SK-N-SH (cell line): Measurements from ENCODE around the gene LEO1. TPM values are rescaled to one million over a fixed set of nuclear protein-coding genes. Genes with fewer than 3 reads are reported as not detected.

Source experiments
- CTCF ChIA-PET: fragments of 300-600, 350-600 bp; formaldehyde crosslinking; extraction: SDS; loops from one replicate; lab custom pipeline; 2021; lab: Yijun Ruan, JAX
- POLR2A ChIA-PET: fragments of 350-600 bp; sonication (Branson Sonifier 250); formaldehyde crosslinking; extraction: SDS; loops from one replicate; lab custom pipeline; 2020; ENCODE audit warnings: antibody characterized with exemption, inconsistent platforms; lab: Yijun Ruan, JAX
- DNase-seq: peaks from one replicate; pipeline ENCODE4 v3.0.0; 2012
- H2AFZ ChIP-seq: fragments of 200-600 bp; sonication (generic); 2 replicates; pipeline ENCODE4 v1.8.1; 2016; ENCODE audit warnings: antibody characterized with exemption, mild to moderate bottlenecking, low read depth
- H3F3A ChIP-seq: fragments of 200-600 bp; sonication (generic); replicated peaks from 2 replicates; pipeline ENCODE3; 2016; ENCODE audit warnings: antibody characterized with exemption, mild to moderate bottlenecking; ENCODE audit not compliant: insufficient read depth
- H3K27ac ChIP-seq, 2 experiments: fragments of 200-500 bp in 1 of 2; fragments of 200-600 bp in 1 of 2; sonication (Bioruptor generic) in 1 of 2; sonication (generic), shearing (Covaris generic) in 1 of 2; 2 replicates each; pipeline versions ENCODE4 v1.5.1 to v1.6.1; 2014 to 2016; ENCODE audit warnings: low read depth in 2 of 2, inconsistent platforms in 1 of 2, low read length in 1 of 2, mild to moderate bottlenecking in 1 of 2, mixed read lengths in 1 of 2
- H3K27me3 ChIP-seq: fragments of 200-600 bp; sonication (generic), shearing (Covaris generic); 2 replicates; pipeline ENCODE4 v1.6.1; 2016; ENCODE audit warnings: mixed run types; ENCODE audit not compliant: insufficient read depth
- H3K36me3 ChIP-seq, 2 experiments: fragments of 200-500 bp in 1 of 2; fragments of 200-600 bp in 1 of 2; sonication (Bioruptor generic) in 1 of 2; sonication (generic) in 1 of 2; replicated peaks in 1 of 2; 2 replicates each; pipeline versions ENCODE3 to v1.5.1; 2014 to 2016; ENCODE audit warnings: low read length in 1 of 2, mild to moderate bottlenecking in 1 of 2; ENCODE audit not compliant: insufficient read depth in 2 of 2, control insufficient read depth in 1 of 2
- H3K4me1 ChIP-seq, 2 experiments: fragments of 200-500 bp in 1 of 2; fragments of 200-600 bp in 1 of 2; sonication (Bioruptor generic) in 1 of 2; sonication (generic), shearing (Covaris generic) in 1 of 2; 2 replicates each; pipeline versions ENCODE4 v1.5.1 to v1.6.1; 2014 to 2016; ENCODE audit warnings: low read depth in 1 of 2, low read length in 1 of 2, mixed run types in 1 of 2; ENCODE audit not compliant: insufficient read depth in 2 of 2, control insufficient read depth in 1 of 2
- H3K4me2 ChIP-seq: fragments of 200-600 bp; sonication (generic), shearing (Covaris generic); 2 replicates; pipeline ENCODE4 v1.6.1; 2017; ENCODE audit warnings: mixed run types
- H3K4me3 ChIP-seq, 2 experiments: fragments of 200-500 bp in 1 of 2; fragments of 200-600 bp in 1 of 2; sonication (Bioruptor generic) in 1 of 2; sonication (generic), shearing (Covaris generic) in 1 of 2; 2 replicates each; pipeline versions ENCODE4 v1.5.1 to v1.8.1; 2014 to 2016; ENCODE audit warnings: low read depth in 2 of 2, inconsistent platforms in 1 of 2, low read length in 1 of 2, mild to moderate bottlenecking in 1 of 2, mixed read lengths in 1 of 2, moderate library complexity in 1 of 2
- H3K79me2 ChIP-seq: fragments of 200-600 bp; sonication (generic); 2 replicates; pipeline ENCODE4 v1.8.1; 2017; ENCODE audit warnings: mild to moderate bottlenecking; ENCODE audit not compliant: insufficient read depth
- H3K9ac ChIP-seq: fragments of 200-600 bp; sonication (generic); 2 replicates; pipeline ENCODE4 v1.6.1; 2017; ENCODE audit warnings: mixed run types
- H3K9me2 ChIP-seq: fragments of 200-600 bp; sonication (generic); 2 replicates; pipeline ENCODE4 v1.6.1; 2017; ENCODE audit warnings: mixed run types
- H3K9me3 ChIP-seq: fragments of 200-600 bp; sonication (generic); 2 replicates; pipeline ENCODE4 v1.6.1; 2017; ENCODE audit warnings: mixed run types, mild to moderate bottlenecking, moderate library complexity
- H4K20me1 ChIP-seq: fragments of 200-600 bp; sonication (generic); 2 replicates; pipeline ENCODE4 v1.6.1; 2017; ENCODE audit warnings: mild to moderate bottlenecking, mixed run types; ENCODE audit not compliant: insufficient read depth
- CHD2 ChIP-seq: fragments of 150-350 bp; IDR thresholded peaks from 2 replicates; pipeline ENCODE4 v1.6.1; 2018; ENCODE audit warnings: low read length; ENCODE audit not compliant: partially characterized antibody
- CTCF ChIP-seq: fragments of 200-600 bp; sonication (generic); IDR thresholded peaks from 2 replicates; pipeline ENCODE4 v1.6.1; 2017; ENCODE audit warnings: antibody characterized with exemption, mild to moderate bottlenecking, moderate library complexity
- ELF1 ChIP-seq: IDR thresholded peaks from 2 replicates; pipeline ENCODE4 v1.4.0; 2012
- EP300 ChIP-seq, 2 experiments: IDR thresholded peaks; 2 replicates each; pipeline versions ENCODE4 v1.4.0 to v1.6.1; 2012; ENCODE audit warnings: borderline replicate concordance in 1 of 2, low read depth in 1 of 2, low read length in 1 of 2
- FOSL2 ChIP-seq: IDR thresholded peaks from 2 replicates; pipeline ENCODE4 v1.4.0; 2012; ENCODE audit warnings: low read depth, mild to moderate bottlenecking, moderate library complexity, borderline replicate concordance
- FOXJ3 ChIP-seq: sonication (generic); formaldehyde crosslinking; IDR thresholded peaks from 2 replicates; pipeline ENCODE4 v1.5.1; 2020; ENCODE audit warnings: mild to moderate bottlenecking, missing genetic modification reagents
- FOXM1 ChIP-seq: IDR thresholded peaks from 2 replicates; pipeline ENCODE4 v1.4.0; 2012; ENCODE audit warnings: low read depth, mild to moderate bottlenecking
- GABPA ChIP-seq: IDR thresholded peaks from 2 replicates; pipeline ENCODE4 v1.4.0; 2012; ENCODE audit warnings: low read depth, mild to moderate bottlenecking
- GATA2 ChIP-seq: sonication (generic); formaldehyde crosslinking; IDR thresholded peaks from 2 replicates; pipeline ENCODE4 v1.5.0; 2020; ENCODE audit warnings: mild to moderate bottlenecking, missing genetic modification reagents
- MEF2A ChIP-seq: IDR thresholded peaks from 2 replicates; pipeline ENCODE4 v1.4.0; 2012; ENCODE audit warnings: low read depth, borderline replicate concordance
- MXI1 ChIP-seq: IDR thresholded peaks from 2 replicates; pipeline ENCODE4 v1.6.1; 2012; ENCODE audit warnings: mild to moderate bottlenecking, low read depth, low read length, improper control_type of control experiment
- NRF1 ChIP-seq: IDR thresholded peaks from 2 replicates; pipeline ENCODE4 v1.6.1; 2012; ENCODE audit warnings: low read depth, mild to moderate bottlenecking, low read length
- RCOR1 ChIP-seq: fragments of 150-350 bp; IDR thresholded peaks from 2 replicates; pipeline ENCODE4 v1.6.1; 2017; ENCODE audit warnings: antibody characterized with exemption, low read length
- RFX5 ChIP-seq: IDR thresholded peaks from 2 replicates; pipeline ENCODE4 v1.6.1; 2012; ENCODE audit warnings: mild to moderate bottlenecking, improper control_type of control experiment, low read length
- TAF1 ChIP-seq: IDR thresholded peaks from 2 replicates; pipeline ENCODE4 v1.6.1; 2012; ENCODE audit warnings: low read depth, mild to moderate bottlenecking, low read length, moderate library complexity, borderline replicate concordance
- TCF12 ChIP-seq: IDR thresholded peaks from 2 replicates; pipeline ENCODE4 v1.4.0; 2012
- TEAD4 ChIP-seq: IDR thresholded peaks from 2 replicates; pipeline ENCODE4 v1.4.0; 2012; ENCODE audit warnings: mild to moderate bottlenecking, borderline replicate concordance; ENCODE audit not compliant: insufficient read depth
- USF1 ChIP-seq: IDR thresholded peaks from 2 replicates; pipeline ENCODE4 v1.4.0; 2012; ENCODE audit warnings: low read depth, borderline replicate concordance
- ZBTB33 ChIP-seq: IDR thresholded peaks from 2 replicates; pipeline ENCODE4 v1.4.0; 2012; ENCODE audit warnings: low read depth, borderline replicate concordance
- WGBS: methylation state at CpG from one replicate; pipeline ENCODE4 v1.1.6; 2017; ENCODE audit warnings: low lambda C conversion rate; 5-methylcytosine and 5-hydroxymethylcytosine counted together
- polyA plus RNA-seq, 3 experiments: library from polyadenylated mRNA; depleted of rRNA; stranded (reverse); fragments of >200 nt; gene quantifications; 2 replicates each; pipeline ENCODE4 v1.2.3, GENCODE V29; 2012
- TF ChIP-seq, protein P1 (sequence below): IDR thresholded peaks from 2 replicates; pipeline ENCODE4 v1.6.1; 2012; ENCODE audit warnings: mild to moderate bottlenecking, low read depth, low read length, moderate library complexity
- TF ChIP-seq, protein P2 (sequence below): IDR thresholded peaks from 2 replicates; pipeline ENCODE4 v1.4.0; 2012; ENCODE audit warnings: low read depth

Gene LEO1
- polyA plus RNA-seq, 1 of the 3 experiments (the other 2 are of a cell fraction) = 6.7 TPM

GRCh38 chr15:52013151-52013791 is 41.7 kb upstream of the LEO1 start (continued):
- TF ChIP-seq, protein P1, sequence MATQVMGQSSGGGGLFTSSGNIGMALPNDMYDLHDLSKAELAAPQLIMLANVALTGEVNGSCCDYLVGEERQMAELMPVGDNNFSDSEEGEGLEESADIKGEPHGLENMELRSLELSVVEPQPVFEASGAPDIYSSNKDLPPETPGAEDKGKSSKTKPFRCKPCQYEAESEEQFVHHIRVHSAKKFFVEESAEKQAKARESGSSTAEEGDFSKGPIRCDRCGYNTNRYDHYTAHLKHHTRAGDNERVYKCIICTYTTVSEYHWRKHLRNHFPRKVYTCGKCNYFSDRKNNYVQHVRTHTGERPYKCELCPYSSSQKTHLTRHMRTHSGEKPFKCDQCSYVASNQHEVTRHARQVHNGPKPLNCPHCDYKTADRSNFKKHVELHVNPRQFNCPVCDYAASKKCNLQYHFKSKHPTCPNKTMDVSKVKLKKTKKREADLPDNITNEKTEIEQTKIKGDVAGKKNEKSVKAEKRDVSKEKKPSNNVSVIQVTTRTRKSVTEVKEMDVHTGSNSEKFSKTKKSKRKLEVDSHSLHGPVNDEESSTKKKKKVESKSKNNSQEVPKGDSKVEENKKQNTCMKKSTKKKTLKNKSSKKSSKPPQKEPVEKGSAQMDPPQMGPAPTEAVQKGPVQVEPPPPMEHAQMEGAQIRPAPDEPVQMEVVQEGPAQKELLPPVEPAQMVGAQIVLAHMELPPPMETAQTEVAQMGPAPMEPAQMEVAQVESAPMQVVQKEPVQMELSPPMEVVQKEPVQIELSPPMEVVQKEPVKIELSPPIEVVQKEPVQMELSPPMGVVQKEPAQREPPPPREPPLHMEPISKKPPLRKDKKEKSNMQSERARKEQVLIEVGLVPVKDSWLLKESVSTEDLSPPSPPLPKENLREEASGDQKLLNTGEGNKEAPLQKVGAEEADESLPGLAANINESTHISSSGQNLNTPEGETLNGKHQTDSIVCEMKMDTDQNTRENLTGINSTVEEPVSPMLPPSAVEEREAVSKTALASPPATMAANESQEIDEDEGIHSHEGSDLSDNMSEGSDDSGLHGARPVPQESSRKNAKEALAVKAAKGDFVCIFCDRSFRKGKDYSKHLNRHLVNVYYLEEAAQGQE = no peak
- TF ChIP-seq FOSL2 (peak; percentile 31; the same call in 1 of the 2 replicates), NRF1 (no peak), TEAD4 (no peak), MXI1 (no peak), MEF2A (no peak), EP300 (IDR thresholded peaks at IDR 0.05; ENCODE audit: borderline replicate concordance in 1 of 2, low read depth in 1 of 2, low read length in 1 of 2) (0 out of 4 replicates have a peak, but pooled peaks of 1 of the 2 experiments have one; percentile 16), CHD2 (no peak), RCOR1 (no peak), GATA2 (CRISPR knock-in tag) (no peak), GABPA (no peak), ZBTB33 (no peak), TAF1 (no peak), ELF1 (no peak), RFX5 (no peak)
- TF ChIP-seq, protein P2, sequence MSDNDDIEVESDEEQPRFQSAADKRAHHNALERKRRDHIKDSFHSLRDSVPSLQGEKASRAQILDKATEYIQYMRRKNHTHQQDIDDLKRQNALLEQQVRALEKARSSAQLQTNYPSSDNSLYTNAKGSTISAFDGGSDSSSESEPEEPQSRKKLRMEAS = no peak

GRCh38 chr15:52012210-52012609 is 40.6 kb upstream of the LEO1 start:
- no peak for DNase-seq
- Histone ChIP-seq H3K27ac (0 out of 4 replicates have a peak overlapping the region, but pooled peaks of 1 of the 2 experiments have one; percentile 30), H3K9ac (no peak overlapping the region), H3K9me2 (no peaks in the 10 kb centered on the region), H2AFZ (no peak overlapping the region), H3K36me3 (no peaks in the 10 kb centered on the region), H3K4me1 (no peaks in the 10 kb centered on the region; a peak in 1 of 4 replicates), H3K4me2 (no peak overlapping the region), H3K79me2 (no peaks in the 10 kb centered on the region), H4K20me1 (no peaks in the 10 kb centered on the region), H3K4me3 (no peak overlapping the region), H3K9me3 (no peaks in the 10 kb centered on the region), H3K27me3 (no peaks in the 10 kb centered on the region), H3F3A (peaks cover 9% of the 10 kb centered on the region)
- ChIA-PET CTCF (interaction anchor here (0.8 kb wide), 1 partner anchor 159 kb away, joined by 3 read pairs; no protein-coding TSS in a partner anchor), POLR2A (no interaction called here)
- TF ChIP-seq FOXM1 = no peak
- TF ChIP-seq TEAD4 = no peak
- TF ChIP-seq, protein P2 = no peak
- no peak for TF ChIP-seq RFX5
- no peak for TF ChIP-seq USF1
- TF ChIP-seq TCF12 = no peak
- TF ChIP-seq FOXJ3 = no peak
- TF ChIP-seq MEF2A = no peak
- no peak for TF ChIP-seq CTCF
- 84% methylated on average over 2 of the region's 2 CpGs for WGBS
